Suprapubic skin (tissue), 4 donors: Measurements from ENCODE around the gene POLR3E.

Experiments used
- EP300 ChIP-seq: sonication (generic); formaldehyde crosslinking; IDR thresholded peaks from one replicate; pipeline ENCODE4 v1.6.1; 2017; ENCODE audit warnings: antibody characterized with exemption
- POLR2A ChIP-seq, 2 donors: fragments of 450-650 bp; IDR thresholded peaks; one replicate each; pipeline ENCODE4 v1.6.1; 2017; ENCODE audit warnings: antibody characterized with exemption in 2 of 2, mild to moderate bottlenecking in 2 of 2, moderate library complexity in 2 of 2
- POLR2AphosphoS5 ChIP-seq, 3 donors: sonication (generic); formaldehyde crosslinking; IDR thresholded peaks; one replicate each; pipeline ENCODE4 v1.6.1; 2017; ENCODE audit warnings: antibody characterized with exemption in 3 of 3
- TF ChIP-seq, protein P1 (sequence below), 2 donors: fragments of 200-600 bp in 1 of 2; fragments of 450-650 bp in 1 of 2; sonication (generic) in 1 of 2; IDR thresholded peaks; one replicate each; pipeline ENCODE4 v1.5.1; 2016 to 2019; ENCODE audit warnings: antibody characterized with exemption in 2 of 2, mild to moderate bottlenecking in 1 of 2, moderate library complexity in 1 of 2

DNA sequence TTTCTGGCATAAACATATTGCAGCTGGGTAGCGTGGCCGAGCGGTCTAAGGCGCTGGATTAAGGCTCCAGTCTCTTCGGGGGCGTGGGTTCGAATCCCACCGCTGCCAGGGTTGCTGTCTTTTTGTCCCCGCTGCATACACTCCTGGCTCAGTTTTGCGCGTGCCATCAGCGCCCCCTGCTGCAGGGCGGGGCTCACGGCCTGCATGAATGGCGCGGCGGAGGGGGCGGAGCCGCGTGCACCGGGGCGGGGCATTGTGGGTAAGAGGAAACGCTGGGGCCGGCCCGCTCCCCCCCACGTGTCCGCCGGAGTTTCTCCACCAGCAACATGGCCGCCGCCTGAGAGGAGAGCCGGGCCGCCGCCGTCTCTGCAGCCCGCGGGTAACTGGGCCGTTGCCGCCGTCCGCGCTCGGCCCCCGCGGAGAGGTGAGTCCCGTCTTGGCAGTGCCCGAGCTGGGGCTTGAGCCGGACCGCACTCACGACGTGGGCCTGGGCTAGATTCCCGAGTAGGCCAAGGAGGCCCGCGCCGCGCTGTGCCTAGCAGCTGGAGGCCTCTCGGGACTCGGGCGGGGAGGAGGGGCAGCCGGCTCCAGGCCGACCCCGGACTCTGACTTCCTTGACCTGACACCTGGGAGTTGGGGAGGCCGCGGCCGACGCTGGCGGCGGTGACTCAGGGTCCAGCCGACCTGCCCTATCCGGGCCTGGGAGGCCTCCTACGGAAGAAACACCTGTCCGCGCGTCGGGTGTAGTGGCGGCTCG lies at the start of gene POLR3E:
- TF ChIP-seq POLR2A (IDR thresholded peaks at IDR 0.05) (peak in 1 of 2 donors; percentile 38), EP300 (no peak), POLR2AphosphoS5 (IDR thresholded peaks at IDR 0.05) (peak; percentile 55 to 98 (median 79))
- TF ChIP-seq, protein P1, sequence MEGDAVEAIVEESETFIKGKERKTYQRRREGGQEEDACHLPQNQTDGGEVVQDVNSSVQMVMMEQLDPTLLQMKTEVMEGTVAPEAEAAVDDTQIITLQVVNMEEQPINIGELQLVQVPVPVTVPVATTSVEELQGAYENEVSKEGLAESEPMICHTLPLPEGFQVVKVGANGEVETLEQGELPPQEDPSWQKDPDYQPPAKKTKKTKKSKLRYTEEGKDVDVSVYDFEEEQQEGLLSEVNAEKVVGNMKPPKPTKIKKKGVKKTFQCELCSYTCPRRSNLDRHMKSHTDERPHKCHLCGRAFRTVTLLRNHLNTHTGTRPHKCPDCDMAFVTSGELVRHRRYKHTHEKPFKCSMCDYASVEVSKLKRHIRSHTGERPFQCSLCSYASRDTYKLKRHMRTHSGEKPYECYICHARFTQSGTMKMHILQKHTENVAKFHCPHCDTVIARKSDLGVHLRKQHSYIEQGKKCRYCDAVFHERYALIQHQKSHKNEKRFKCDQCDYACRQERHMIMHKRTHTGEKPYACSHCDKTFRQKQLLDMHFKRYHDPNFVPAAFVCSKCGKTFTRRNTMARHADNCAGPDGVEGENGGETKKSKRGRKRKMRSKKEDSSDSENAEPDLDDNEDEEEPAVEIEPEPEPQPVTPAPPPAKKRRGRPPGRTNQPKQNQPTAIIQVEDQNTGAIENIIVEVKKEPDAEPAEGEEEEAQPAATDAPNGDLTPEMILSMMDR (IDR thresholded peaks at IDR 0.05), result peak; percentile 92 to 94
